PC-3 (cell line): ENCODE results near the gene VTA1.

Experiments
- EZH2 ChIP-seq: fragments of 300-600 bp; sonication (generic); IDR thresholded peaks from one replicate; pipeline ENCODE4 v1.6.1; 2017; ENCODE audit warnings: antibody characterized with exemption, mild to moderate bottlenecking, low read length; ENCODE audit not compliant: unreplicated experiment
- TF ChIP-seq, protein P1 (sequence below): fragments of 300-600 bp; sonication (generic); conservative IDR thresholded peaks from 2 replicates; pipeline ENCODE4 v1.5.1; 2017; ENCODE audit warnings: antibody characterized with exemption, low read depth, mild to moderate bottlenecking, low read length

DNA sequence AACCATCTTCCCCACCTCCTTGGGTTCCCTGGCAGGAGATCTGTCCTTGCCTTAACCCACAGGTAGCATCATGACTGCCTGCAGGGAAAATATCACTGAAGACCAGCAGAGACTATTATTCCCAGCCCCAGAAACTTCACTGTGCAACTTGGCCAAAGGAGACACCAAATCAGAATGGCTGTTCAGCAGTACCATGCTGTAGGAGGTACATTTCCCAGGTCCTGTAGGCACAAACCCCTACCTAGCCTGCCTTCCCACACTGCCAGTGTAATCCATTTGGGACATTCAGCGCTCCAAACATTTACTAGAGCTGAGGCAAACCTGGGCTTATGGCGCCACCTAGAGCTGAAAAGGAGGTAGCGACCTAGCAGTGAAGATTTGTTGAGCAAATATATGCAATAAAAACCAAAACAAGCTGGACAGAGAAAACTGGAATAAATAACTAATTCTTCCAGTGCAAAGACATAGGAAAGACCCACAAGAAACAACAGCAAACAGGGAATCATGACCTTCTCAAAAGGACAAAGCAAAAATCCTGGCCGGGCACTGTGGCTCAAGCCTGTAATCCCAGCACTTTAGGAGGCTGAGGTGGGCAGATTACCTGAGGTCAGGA is 60.3 kb downstream of the VTA1 start:
- no peak for TF ChIP-seq EZH2
- TF ChIP-seq, protein P1, sequence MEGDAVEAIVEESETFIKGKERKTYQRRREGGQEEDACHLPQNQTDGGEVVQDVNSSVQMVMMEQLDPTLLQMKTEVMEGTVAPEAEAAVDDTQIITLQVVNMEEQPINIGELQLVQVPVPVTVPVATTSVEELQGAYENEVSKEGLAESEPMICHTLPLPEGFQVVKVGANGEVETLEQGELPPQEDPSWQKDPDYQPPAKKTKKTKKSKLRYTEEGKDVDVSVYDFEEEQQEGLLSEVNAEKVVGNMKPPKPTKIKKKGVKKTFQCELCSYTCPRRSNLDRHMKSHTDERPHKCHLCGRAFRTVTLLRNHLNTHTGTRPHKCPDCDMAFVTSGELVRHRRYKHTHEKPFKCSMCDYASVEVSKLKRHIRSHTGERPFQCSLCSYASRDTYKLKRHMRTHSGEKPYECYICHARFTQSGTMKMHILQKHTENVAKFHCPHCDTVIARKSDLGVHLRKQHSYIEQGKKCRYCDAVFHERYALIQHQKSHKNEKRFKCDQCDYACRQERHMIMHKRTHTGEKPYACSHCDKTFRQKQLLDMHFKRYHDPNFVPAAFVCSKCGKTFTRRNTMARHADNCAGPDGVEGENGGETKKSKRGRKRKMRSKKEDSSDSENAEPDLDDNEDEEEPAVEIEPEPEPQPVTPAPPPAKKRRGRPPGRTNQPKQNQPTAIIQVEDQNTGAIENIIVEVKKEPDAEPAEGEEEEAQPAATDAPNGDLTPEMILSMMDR: peak; percentile 80
